Stimulated activated CD8-positive, alpha-beta memory T cell treated with anti-CD3 and anti-CD28 coated beads, Interleukin-4, amount 100 ng/mL, for 24 hours (primary cell): Measurements from ENCODE around the gene WFIKKN1.

ENCODE experiments used
- DNase-seq: peaks from one replicate; pipeline ENCODE4 v3.0.0-alpha.2; 2020; ENCODE audit warnings: low read depth

The WFIKKN1 gene

GRCh38 chr16:657487-657886, 26.7 kb downstream of the WFIKKN1 start:
- no peak for DNase-seq

GRCh38 chr16:658679-659571, 28.1 kb downstream of the WFIKKN1 start:
- no peak for DNase-seq

GRCh38 chr16:659618-660017, 28.8 kb downstream of the WFIKKN1 start:
- no peak for DNase-seq

GRCh38 chr16:660132-660458, 29.3 kb downstream of the WFIKKN1 start:
- DNase-seq, result no peak

- no peak for DNase-seq
These were observed 29.8 kb downstream of the WFIKKN1 start for GRCh38 chr16:660459-661183.

GRCh38 chr16:661184-661821, 30.5 kb downstream of the WFIKKN1 start:
- no peak for DNase-seq

- no peak for DNase-seq
These were observed 31.3 kb downstream of the WFIKKN1 start for GRCh38 chr16:662095-662494.

GRCh38 chr16:662597-662996, 31.8 kb downstream of the WFIKKN1 start:
- no peak for DNase-seq

- no peak for DNase-seq
These were observed 35.8 kb downstream of the WFIKKN1 start for GRCh38 chr16:666572-666971.

GRCh38 chr16:667113-667779, 36.5 kb downstream of the WFIKKN1 start:
- no peak for DNase-seq

GRCh38 chr16:667780-668518, 37.2 kb downstream of the WFIKKN1 start, which contains the start of gene RHOT2:
Gene RHOT2 (plus strand): TSS chr16:668132. CDS start chr16:668200, 68 bp downstream.
- peak; percentile 91 for DNase-seq

- DNase-seq, result no peak
These were observed 37.9 kb downstream of the WFIKKN1 start for GRCh38 chr16:668519-669171.

GRCh38 chr16:669666-670065, 38.9 kb downstream of the WFIKKN1 start:
- no peak for DNase-seq

GRCh38 chr16:670485-671352, 39.9 kb downstream of the WFIKKN1 start:
- DNase-seq, result no peak

- DNase-seq, result no peak
These were observed 40.8 kb downstream of the WFIKKN1 start for GRCh38 chr16:671353-672131.

- no peak for DNase-seq
These were observed 41.6 kb downstream of the WFIKKN1 start for GRCh38 chr16:672371-672770.

GRCh38 chr16:672851-673250, 42.1 kb downstream of the WFIKKN1 start:
- no peak for DNase-seq

- no peak for DNase-seq
These were observed 42.7 kb downstream of the WFIKKN1 start for GRCh38 chr16:673399-673991.
